Breast epithelium (tissue), 3 donors: ENCODE data around the gene SPSB3.

Experiments
- POLR2A ChIP-seq: fragments of 450-650 bp; IDR thresholded peaks from one replicate; pipeline ENCODE4 v1.6.1; 2016; ENCODE audit warnings: antibody characterized with exemption, mild to moderate bottlenecking, moderate library complexity
- POLR2AphosphoS5 ChIP-seq, 3 donors: sonication (generic); formaldehyde crosslinking; IDR thresholded peaks; one replicate each; pipeline ENCODE4 v1.6.1; 2017; ENCODE audit warnings: antibody characterized with exemption in 3 of 3
- TF ChIP-seq, protein P1 (sequence below), 3 donors: fragments of 450-650 bp; IDR thresholded peaks; one replicate each; pipeline ENCODE4 v1.5.1; 2016 to 2017; ENCODE audit warnings: antibody characterized with exemption in 3 of 3, mild to moderate bottlenecking in 3 of 3, moderate library complexity in 3 of 3

DNA sequence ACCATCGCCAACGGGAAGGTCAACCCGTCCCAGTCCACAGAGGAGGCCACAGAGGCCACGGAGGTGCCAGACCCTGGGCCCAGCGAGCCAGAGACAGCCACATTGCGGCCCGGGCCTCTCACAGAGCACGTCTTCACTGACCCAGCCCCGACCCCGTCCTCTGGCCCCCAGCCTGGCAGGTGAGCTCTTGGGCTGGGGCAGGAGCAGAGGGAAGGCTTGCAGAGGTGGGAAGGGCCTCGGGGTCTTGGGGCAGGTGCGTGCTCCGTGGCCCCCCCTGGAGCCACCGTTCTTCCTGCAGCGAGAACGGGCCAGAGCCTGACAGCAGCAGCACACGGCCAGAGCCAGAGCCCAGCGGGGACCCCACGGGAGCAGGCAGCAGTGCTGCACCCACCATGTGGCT lies 16.1 kb downstream of the SPSB3 start:
- TF ChIP-seq POLR2A (no peak), POLR2AphosphoS5 (IDR thresholded peaks at IDR 0.05) (no peak)
- TF ChIP-seq, protein P1, sequence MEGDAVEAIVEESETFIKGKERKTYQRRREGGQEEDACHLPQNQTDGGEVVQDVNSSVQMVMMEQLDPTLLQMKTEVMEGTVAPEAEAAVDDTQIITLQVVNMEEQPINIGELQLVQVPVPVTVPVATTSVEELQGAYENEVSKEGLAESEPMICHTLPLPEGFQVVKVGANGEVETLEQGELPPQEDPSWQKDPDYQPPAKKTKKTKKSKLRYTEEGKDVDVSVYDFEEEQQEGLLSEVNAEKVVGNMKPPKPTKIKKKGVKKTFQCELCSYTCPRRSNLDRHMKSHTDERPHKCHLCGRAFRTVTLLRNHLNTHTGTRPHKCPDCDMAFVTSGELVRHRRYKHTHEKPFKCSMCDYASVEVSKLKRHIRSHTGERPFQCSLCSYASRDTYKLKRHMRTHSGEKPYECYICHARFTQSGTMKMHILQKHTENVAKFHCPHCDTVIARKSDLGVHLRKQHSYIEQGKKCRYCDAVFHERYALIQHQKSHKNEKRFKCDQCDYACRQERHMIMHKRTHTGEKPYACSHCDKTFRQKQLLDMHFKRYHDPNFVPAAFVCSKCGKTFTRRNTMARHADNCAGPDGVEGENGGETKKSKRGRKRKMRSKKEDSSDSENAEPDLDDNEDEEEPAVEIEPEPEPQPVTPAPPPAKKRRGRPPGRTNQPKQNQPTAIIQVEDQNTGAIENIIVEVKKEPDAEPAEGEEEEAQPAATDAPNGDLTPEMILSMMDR (IDR thresholded peaks at IDR 0.05), result no peak
